GM12878 (cell line): ENCODE results near the gene SPATA1. TPM values are rescaled to one million over a fixed set of nuclear protein-coding genes. Genes with fewer than 3 reads are reported as not detected.

Source experiments
- CBX3 ChIP-seq: fragments of 200-600 bp; sonication (generic); IDR thresholded peaks from 2 replicates; pipeline ENCODE4 v1.6.1; 2016; ENCODE audit warnings: low read depth, borderline replicate concordance
- CEBPB ChIP-seq, 2 experiments: fragments of 150-350 bp in 1 of 2; IDR thresholded peaks; 2 replicates each; pipeline ENCODE4 v1.6.1; 2012 to 2014; ENCODE audit warnings: low read depth in 2 of 2, low read length in 2 of 2, borderline replicate concordance in 1 of 2, inconsistent platforms in 1 of 2
- ETV6 ChIP-seq, 2 experiments: fragments of 450-650 bp in 1 of 2; IDR thresholded peaks in 1 of 2; conservative IDR thresholded peaks in 1 of 2; 2 replicates each; pipeline ENCODE4 v1.6.1; 2014; ENCODE audit warnings: antibody characterized with exemption in 1 of 2, borderline replicate concordance in 1 of 2, low read depth in 1 of 2, mild to moderate bottlenecking in 1 of 2, moderate library complexity in 1 of 2
- HDAC2 ChIP-seq: fragments of 200-600 bp; sonication (generic); IDR thresholded peaks from 2 replicates; pipeline ENCODE4 v1.6.1; 2017
- IRF4 ChIP-seq: IDR thresholded peaks from 2 replicates; pipeline ENCODE4 v1.6.1; 2011; ENCODE audit warnings: low read depth, low read length
- MTA3 ChIP-seq: IDR thresholded peaks from 2 replicates; pipeline ENCODE4 v1.6.1; 2012; ENCODE audit warnings: low read length, inconsistent platforms, borderline replicate concordance
- NFIC ChIP-seq: IDR thresholded peaks from 2 replicates; pipeline ENCODE4 v1.6.1; 2012; ENCODE audit warnings: low read depth, mild to moderate bottlenecking, inconsistent platforms, low read length, moderate library complexity
- POLR2AphosphoS5 ChIP-seq: IDR thresholded peaks from 2 replicates; pipeline ENCODE4 v1.6.1; 2011; ENCODE audit warnings: mild to moderate bottlenecking, low read length, inconsistent platforms
- RAD21 ChIP-seq: IDR thresholded peaks from 2 replicates; pipeline ENCODE4 v1.6.1; 2011; ENCODE audit warnings: mild to moderate bottlenecking, low read depth, low read length, moderate library complexity; ENCODE audit not compliant: insufficient read depth
- SMAD1 ChIP-seq: fragments of 450-650 bp; IDR thresholded peaks from 2 replicates; pipeline ENCODE4 v1.6.1; 2018; ENCODE audit warnings: mild to moderate bottlenecking, low read depth; ENCODE audit not compliant: partially characterized antibody
- SMAD5 ChIP-seq: IDR thresholded peaks from 2 replicates; pipeline ENCODE4 v1.6.1; 2016; ENCODE audit warnings: antibody characterized with exemption, low read depth
- SP1 ChIP-seq: IDR thresholded peaks from one replicate; pipeline ENCODE4 v1.6.1; 2011; ENCODE audit warnings: low read depth, low read length
- STAT1 ChIP-seq: fragments of 450-650 bp; conservative IDR thresholded peaks from 2 replicates; pipeline ENCODE4 v1.6.1; 2014; ENCODE audit warnings: antibody characterized with exemption, mild to moderate bottlenecking
- TBL1XR1 ChIP-seq: IDR thresholded peaks from 2 replicates; pipeline ENCODE4 v1.6.1; 2012; ENCODE audit warnings: low read depth, low read length, improper control_type of control experiment
- ZNF207 ChIP-seq: fragments of 450-650 bp; IDR thresholded peaks from 2 replicates; pipeline ENCODE4 v1.6.1; 2014; ENCODE audit warnings: antibody characterized with exemption, mild to moderate bottlenecking, borderline replicate concordance
- ZSCAN29 ChIP-seq: fragments of 450-650 bp; IDR thresholded peaks from 2 replicates; pipeline ENCODE4 v1.6.1; 2017; ENCODE audit warnings: mild to moderate bottlenecking, moderate library complexity
- polyA plus RNA-seq, 11 experiments: library from polyadenylated mRNA; depleted of rRNA in 4 of 11; unstranded in 6 of 11; stranded (reverse) in 5 of 11; fragments of >200 nt; fragmentation: Nextera tagmentation in 4 of 11; fragmentation: Illumina TruSeq in 1 of 11; extraction: Ambion mirVana in 4 of 11; extraction: Trizol in 1 of 11; gene quantifications; 1 replicate in 1 of 11; 2 replicates in 10 of 11; pipeline versions ENCODE4 v1.2.1 to v1.2.3, GENCODE V29; 2011 to 2016; ENCODE audit warnings: inconsistent platforms in 2 of 11, missing spikeins in 2 of 11, low read depth in 1 of 11
- total RNA-seq, 4 experiments: library from RNA; depleted of rRNA in 3 of 4; stranded (reverse); fragments of >200 nt in 3 of 4; fragmentation: Illumina TruSeq in 1 of 4; extraction: Trizol in 1 of 4; gene quantifications; 2 replicates each; pipeline versions ENCODE4 v1.2.1 to v1.2.3, GENCODE V29; 2013 to 2021
- TF ChIP-seq, protein P1 (sequence below): fragments of 450-650 bp; IDR thresholded peaks from 2 replicates; pipeline ENCODE4 v1.6.1; 2017; ENCODE audit warnings: antibody characterized with exemption, mild to moderate bottlenecking, moderate library complexity
- TF ChIP-seq, protein P2 (sequence below): fragments of 450-650 bp; formaldehyde crosslinking; IDR thresholded peaks from 2 replicates; pipeline ENCODE4 v1.5.0; 2022; ENCODE audit warnings: mild to moderate bottlenecking, missing genetic modification characterization
- TF ChIP-seq, protein P3 (sequence below): fragments of 150-350 bp; IDR thresholded peaks from 2 replicates; pipeline ENCODE4 v1.6.1; 2014; ENCODE audit warnings: mild to moderate bottlenecking, low read depth, low read length
- TF ChIP-seq, protein P4 (sequence below), 3 experiments: IDR thresholded peaks in 2 of 3; conservative IDR thresholded peaks in 1 of 3; 2 replicates each; pipeline ENCODE4 v1.5.1; 2011; ENCODE audit warnings: low read depth in 3 of 3, low read length in 3 of 3, mild to moderate bottlenecking in 3 of 3, control low read depth in 2 of 3, moderate library complexity in 2 of 3, inconsistent platforms in 1 of 3, mixed read lengths in 1 of 3; ENCODE audit not compliant: control insufficient read depth in 2 of 3, insufficient read depth in 1 of 3; ENCODE audit errors: extremely low read depth in 1 of 3

The SPATA1 gene
- total and polyA plus RNA-seq, 10 of the 15 experiments (the other 5 are each of a cell fraction or from before 2014, with no cell fraction given) = 0.74 to 2.4 (median 1.9) TPM

DNA sequence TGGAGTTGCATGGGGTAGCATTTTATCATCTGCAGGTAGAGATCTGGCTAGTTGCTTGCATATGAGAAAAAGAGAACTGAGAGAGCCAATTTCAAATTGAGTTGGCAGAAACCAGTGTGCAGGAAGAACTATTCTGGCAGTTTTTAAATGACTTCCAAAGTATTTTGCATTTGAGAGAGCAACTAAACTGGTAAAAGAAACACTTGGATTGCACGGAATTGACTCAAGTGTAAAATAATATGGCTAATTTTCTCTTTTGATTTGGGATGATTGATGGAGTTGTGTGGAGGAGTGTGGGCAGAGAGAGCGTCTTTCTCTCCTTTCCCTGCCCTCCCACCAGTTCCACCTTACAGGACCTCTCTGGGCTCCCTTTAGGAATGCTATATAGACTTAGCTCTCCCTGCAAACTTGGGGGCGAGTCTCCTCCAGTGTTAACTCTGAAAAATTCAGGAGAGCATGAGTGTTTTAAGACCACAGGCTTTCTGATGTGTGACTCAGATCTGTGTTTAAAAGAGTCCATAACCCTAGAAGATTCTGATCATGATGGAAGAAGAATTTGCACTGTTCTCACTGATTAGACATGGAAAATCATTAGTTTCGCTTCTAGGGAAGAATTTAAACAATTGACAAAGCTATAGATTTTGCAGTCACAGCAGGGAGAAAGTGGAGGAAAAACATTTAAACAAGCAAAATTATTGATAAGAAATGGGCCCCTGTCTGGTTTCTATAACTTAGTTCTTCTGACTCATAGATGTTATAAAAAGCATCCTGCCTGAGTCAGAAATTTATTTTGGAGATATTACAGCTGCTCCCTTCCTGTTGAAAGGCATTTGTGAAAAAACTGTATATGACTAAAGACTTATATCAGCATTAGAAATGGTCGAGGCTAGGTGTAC lies 92.9 kb downstream of the SPATA1 start (continued):
- TF ChIP-seq, protein P1, sequence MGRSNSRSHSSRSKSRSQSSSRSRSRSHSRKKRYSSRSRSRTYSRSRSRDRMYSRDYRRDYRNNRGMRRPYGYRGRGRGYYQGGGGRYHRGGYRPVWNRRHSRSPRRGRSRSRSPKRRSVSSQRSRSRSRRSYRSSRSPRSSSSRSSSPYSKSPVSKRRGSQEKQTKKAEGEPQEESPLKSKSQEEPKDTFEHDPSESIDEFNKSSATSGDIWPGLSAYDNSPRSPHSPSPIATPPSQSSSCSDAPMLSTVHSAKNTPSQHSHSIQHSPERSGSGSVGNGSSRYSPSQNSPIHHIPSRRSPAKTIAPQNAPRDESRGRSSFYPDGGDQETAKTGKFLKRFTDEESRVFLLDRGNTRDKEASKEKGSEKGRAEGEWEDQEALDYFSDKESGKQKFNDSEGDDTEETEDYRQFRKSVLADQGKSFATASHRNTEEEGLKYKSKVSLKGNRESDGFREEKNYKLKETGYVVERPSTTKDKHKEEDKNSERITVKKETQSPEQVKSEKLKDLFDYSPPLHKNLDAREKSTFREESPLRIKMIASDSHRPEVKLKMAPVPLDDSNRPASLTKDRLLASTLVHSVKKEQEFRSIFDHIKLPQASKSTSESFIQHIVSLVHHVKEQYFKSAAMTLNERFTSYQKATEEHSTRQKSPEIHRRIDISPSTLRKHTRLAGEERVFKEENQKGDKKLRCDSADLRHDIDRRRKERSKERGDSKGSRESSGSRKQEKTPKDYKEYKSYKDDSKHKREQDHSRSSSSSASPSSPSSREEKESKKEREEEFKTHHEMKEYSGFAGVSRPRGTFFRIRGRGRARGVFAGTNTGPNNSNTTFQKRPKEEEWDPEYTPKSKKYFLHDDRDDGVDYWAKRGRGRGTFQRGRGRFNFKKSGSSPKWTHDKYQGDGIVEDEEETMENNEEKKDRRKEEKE = no peak
- TF ChIP-seq CBX3 (no peak), POLR2AphosphoS5 (no peak), CEBPB (IDR thresholded peaks at IDR 0.05; ENCODE audit: borderline replicate concordance in 1 of 2, low read depth in 2 of 2, low read length in 2 of 2) (no peak; a peak in 1 of 4 replicates), TBL1XR1 (0 out of 2 replicates have a peak, but pooled peaks have one; percentile 33), MTA3 (peak; percentile 74), SP1 (no peak), ZSCAN29 (no peak), HDAC2 (no peak), NFIC (peak; percentile 92), ZNF207 (no peak), SMAD5 (no peak), STAT1 (no peak), SMAD1 (no peak), RAD21 (peak; percentile 7; the same call in 1 of the 2 replicates), IRF4 (peak; percentile 88), ETV6 (conservative IDR thresholded peaks at IDR 0.05 in 1 of 2, IDR thresholded peaks at IDR 0.05 in 1 of 2; ENCODE audit: borderline replicate concordance in 1 of 2, low read depth in 1 of 2) (peak in 1 of 2 experiments; percentile 60; a peak in 1 of 4 replicates)
- TF ChIP-seq, protein P2, sequence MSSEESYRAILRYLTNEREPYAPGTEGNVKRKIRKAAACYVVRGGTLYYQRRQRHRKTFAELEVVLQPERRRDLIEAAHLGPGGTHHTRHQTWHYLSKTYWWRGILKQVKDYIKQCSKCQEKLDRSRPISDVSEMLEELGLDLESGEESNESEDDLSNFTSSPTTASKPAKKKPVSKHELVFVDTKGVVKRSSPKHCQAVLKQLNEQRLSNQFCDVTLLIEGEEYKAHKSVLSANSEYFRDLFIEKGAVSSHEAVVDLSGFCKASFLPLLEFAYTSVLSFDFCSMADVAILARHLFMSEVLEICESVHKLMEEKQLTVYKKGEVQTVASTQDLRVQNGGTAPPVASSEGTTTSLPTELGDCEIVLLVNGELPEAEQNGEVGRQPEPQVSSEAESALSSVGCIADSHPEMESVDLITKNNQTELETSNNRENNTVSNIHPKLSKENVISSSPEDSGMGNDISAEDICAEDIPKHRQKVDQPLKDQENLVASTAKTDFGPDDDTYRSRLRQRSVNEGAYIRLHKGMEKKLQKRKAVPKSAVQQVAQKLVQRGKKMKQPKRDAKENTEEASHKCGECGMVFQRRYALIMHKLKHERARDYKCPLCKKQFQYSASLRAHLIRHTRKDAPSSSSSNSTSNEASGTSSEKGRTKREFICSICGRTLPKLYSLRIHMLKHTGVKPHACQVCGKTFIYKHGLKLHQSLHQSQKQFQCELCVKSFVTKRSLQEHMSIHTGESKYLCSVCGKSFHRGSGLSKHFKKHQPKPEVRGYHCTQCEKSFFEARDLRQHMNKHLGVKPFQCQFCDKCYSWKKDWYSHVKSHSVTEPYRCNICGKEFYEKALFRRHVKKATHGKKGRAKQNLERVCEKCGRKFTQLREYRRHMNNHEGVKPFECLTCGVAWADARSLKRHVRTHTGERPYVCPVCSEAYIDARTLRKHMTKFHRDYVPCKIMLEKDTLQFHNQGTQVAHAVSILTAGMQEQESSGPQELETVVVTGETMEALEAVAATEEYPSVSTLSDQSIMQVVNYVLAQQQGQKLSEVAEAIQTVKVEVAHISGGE (CRISPR knock-in tag) = no peak
- TF ChIP-seq, protein P3, sequence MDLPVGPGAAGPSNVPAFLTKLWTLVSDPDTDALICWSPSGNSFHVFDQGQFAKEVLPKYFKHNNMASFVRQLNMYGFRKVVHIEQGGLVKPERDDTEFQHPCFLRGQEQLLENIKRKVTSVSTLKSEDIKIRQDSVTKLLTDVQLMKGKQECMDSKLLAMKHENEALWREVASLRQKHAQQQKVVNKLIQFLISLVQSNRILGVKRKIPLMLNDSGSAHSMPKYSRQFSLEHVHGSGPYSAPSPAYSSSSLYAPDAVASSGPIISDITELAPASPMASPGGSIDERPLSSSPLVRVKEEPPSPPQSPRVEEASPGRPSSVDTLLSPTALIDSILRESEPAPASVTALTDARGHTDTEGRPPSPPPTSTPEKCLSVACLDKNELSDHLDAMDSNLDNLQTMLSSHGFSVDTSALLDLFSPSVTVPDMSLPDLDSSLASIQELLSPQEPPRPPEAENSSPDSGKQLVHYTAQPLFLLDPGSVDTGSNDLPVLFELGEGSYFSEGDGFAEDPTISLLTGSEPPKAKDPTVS = no peak
- TF ChIP-seq, protein P4, sequence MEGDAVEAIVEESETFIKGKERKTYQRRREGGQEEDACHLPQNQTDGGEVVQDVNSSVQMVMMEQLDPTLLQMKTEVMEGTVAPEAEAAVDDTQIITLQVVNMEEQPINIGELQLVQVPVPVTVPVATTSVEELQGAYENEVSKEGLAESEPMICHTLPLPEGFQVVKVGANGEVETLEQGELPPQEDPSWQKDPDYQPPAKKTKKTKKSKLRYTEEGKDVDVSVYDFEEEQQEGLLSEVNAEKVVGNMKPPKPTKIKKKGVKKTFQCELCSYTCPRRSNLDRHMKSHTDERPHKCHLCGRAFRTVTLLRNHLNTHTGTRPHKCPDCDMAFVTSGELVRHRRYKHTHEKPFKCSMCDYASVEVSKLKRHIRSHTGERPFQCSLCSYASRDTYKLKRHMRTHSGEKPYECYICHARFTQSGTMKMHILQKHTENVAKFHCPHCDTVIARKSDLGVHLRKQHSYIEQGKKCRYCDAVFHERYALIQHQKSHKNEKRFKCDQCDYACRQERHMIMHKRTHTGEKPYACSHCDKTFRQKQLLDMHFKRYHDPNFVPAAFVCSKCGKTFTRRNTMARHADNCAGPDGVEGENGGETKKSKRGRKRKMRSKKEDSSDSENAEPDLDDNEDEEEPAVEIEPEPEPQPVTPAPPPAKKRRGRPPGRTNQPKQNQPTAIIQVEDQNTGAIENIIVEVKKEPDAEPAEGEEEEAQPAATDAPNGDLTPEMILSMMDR (IDR thresholded peaks at IDR 0.05 in 2 of 3, conservative IDR thresholded peaks at IDR 0.05 in 1 of 3; ENCODE audit: control insufficient read depth in 2 of 3, extremely low read depth in 1 of 3, insufficient read depth in 1 of 3, low read depth in 3 of 3, low read length in 3 of 3) = no peak
